ENCODE measurements around the gene PLN. TPM values are rescaled to one million over a fixed set of nuclear protein-coding genes. Genes with fewer than 3 reads are reported as not detected.

PLN gene
- total RNA-seq, 1 experiment from 2014 or later, result not detected

GRCh38 chr6:118586746-118587485 lies 38.8 kb downstream of the PLN start:
- no peak for TF ChIP-seq ATF1 (CRISPR knock-in tag; IDR thresholded peaks at IDR 0.05)
- TF ChIP-seq RELA (CRISPR knock-in tag; IDR thresholded peaks at IDR 0.05; ENCODE audit: borderline replicate concordance), result no peak
- no peak for TF ChIP-seq PRRX2 (CRISPR knock-in tag; IDR thresholded peaks at IDR 0.05)
- POLR2A ChIA-PET, result no interaction called here
- DNase-seq (ENCODE audit: low spot score) (no peak), ATAC-seq (no peak)
- Mint-ChIP-seq H3K4me3 (no peak overlapping the region), H3K9me3 (no peaks in the 10 kb centered on the region; the same call in 1 of the 2 replicates), H3K4me1 (peaks cover 25% of the 10 kb centered on the region), H3K27ac (no peak overlapping the region), H3K36me3 (no peaks in the 10 kb centered on the region), H3K27me3 (ENCODE audit: low read depth) (no peaks in the 10 kb centered on the region)
- CTCF ChIA-PET, result no interaction called here

DNA sequence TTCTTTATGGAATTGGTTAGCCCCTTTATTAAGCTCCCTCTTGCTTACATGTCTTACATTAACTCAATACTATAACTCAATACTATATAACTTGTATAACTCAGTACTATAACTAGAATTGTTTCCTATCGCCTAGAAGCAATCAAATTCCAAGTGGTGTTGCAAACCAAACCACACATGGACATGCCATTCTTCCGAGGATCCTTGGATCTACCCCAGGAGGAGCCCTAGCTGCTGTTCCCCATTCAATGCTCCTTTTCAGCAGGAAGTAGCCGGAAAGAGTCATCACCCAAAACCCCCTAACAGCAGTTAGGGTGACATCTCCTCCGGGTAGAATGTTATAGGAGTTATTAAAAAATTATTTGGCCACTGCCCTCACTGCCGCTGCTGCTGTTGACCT lies 40.5 kb downstream of the PLN start:
- TF ChIP-seq RORB (CRISPR knock-in tag; IDR thresholded peaks at IDR 0.05), result no peak
- no peak for TF ChIP-seq ATF1 (CRISPR knock-in tag; IDR thresholded peaks at IDR 0.05)
- POLR2A ChIA-PET, result no interaction called here
- no peaks in the 10 kb centered on the region for H3K27me3 Mint-ChIP-seq (ENCODE audit: low read depth)
- CTCF ChIA-PET, result no interaction called here
- peaks cover 26% of the 10 kb centered on the region for H3K4me1 Mint-ChIP-seq
- H3K4me3 Mint-ChIP-seq, result no peak overlapping the region
- H3K9me3 Mint-ChIP-seq, result no peaks in the 10 kb centered on the region; the same call in 1 of the 2 replicates
- H3K27ac Mint-ChIP-seq, result no peak overlapping the region; the same call in 1 of the 2 replicates
- DNase-seq (ENCODE audit: low spot score), result no peak
- no peaks in the 10 kb centered on the region for H3K36me3 Mint-ChIP-seq
- ATAC-seq, result no peak

DNA sequence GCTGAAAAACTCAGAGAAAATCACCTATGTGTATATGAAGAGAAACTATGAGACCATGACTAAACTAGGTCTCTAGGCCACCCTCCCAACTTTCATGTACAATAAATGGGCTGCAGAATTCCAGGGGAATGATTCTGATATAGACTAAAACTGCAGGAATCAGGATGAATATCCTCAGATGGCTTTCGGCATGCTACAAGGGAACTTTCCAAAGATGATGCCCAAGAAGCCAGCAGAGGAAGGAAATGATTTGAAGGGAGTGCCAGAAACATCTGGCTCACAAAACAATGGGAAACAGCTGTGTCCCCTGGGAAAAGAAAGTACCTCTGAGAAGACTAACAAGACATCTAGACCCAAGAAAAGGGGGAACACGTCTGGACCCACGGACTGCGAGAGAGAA lies 41.1 kb downstream of the PLN start:
- POLR2A ChIA-PET, result no interaction called here
- Mint-ChIP-seq H3K4me3 (no peak overlapping the region), H3K4me1 (peaks cover 30% of the 10 kb centered on the region), H3K27ac (no peak overlapping the region; the same call in 1 of the 2 replicates), H3K27me3 (ENCODE audit: low read depth) (no peaks in the 10 kb centered on the region), H3K36me3 (no peaks in the 10 kb centered on the region), H3K9me3 (no peaks in the 10 kb centered on the region; the same call in 1 of the 2 replicates)
- no peak for TF ChIP-seq ZNF317 (CRISPR knock-in tag; IDR thresholded peaks at IDR 0.05; ENCODE audit: borderline replicate concordance, low read depth)
- TF ChIP-seq GTF2I (CRISPR knock-in tag; conservative IDR thresholded peaks at IDR 0.05), result no peak
- no peak for TF ChIP-seq RORB (CRISPR knock-in tag; IDR thresholded peaks at IDR 0.05)
- TF ChIP-seq ARID4B (CRISPR knock-in tag; IDR thresholded peaks at IDR 0.05; ENCODE audit: borderline replicate concordance), result no peak
- no peak for TF ChIP-seq TEAD4 (CRISPR knock-in tag; IDR thresholded peaks at IDR 0.05)
- TF ChIP-seq IRF1 (CRISPR knock-in tag; IDR thresholded peaks at IDR 0.05), result no peak
- TF ChIP-seq IRF2 (CRISPR knock-in tag; IDR thresholded peaks at IDR 0.05; ENCODE audit: borderline replicate concordance, low read depth), result no peak
- no peak for TF ChIP-seq JAZF1 (CRISPR knock-in tag; IDR thresholded peaks at IDR 0.05)
- TF ChIP-seq, protein P1, sequence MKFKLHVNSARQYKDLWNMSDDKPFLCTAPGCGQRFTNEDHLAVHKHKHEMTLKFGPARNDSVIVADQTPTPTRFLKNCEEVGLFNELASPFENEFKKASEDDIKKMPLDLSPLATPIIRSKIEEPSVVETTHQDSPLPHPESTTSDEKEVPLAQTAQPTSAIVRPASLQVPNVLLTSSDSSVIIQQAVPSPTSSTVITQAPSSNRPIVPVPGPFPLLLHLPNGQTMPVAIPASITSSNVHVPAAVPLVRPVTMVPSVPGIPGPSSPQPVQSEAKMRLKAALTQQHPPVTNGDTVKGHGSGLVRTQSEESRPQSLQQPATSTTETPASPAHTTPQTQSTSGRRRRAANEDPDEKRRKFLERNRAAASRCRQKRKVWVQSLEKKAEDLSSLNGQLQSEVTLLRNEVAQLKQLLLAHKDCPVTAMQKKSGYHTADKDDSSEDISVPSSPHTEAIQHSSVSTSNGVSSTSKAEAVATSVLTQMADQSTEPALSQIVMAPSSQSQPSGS (CRISPR knock-in tag; IDR thresholded peaks at IDR 0.05; ENCODE audit: borderline replicate concordance, low read depth), result no peak
- TF ChIP-seq FOXK1 (CRISPR knock-in tag; IDR thresholded peaks at IDR 0.05), result no peak
- ATAC-seq (no peak), DNase-seq (ENCODE audit: low spot score) (no peak)
- CTCF ChIA-PET, result no interaction called here

Data from WTC11 (cell line).